Endothelial cell of umbilical vein (primary cell): ENCODE results near the gene GALNT2. TPM values are rescaled to one million over a fixed set of nuclear protein-coding genes. Genes with fewer than 3 reads are reported as not detected.

Source experiments
- BruUV-seq: library from RNA; stranded (reverse); fragments of 400-500 nt; replicated peaks from 2 replicates; lab custom pipeline; 2021; lab: Mats Ljungman, UMichigan
- CTCF ChIA-PET: fragments of 300-600, 350-600 bp; sonication (Branson Sonifier 250); formaldehyde crosslinking; loops from one replicate; lab custom pipeline; 2021; ENCODE audit warnings: antibody characterized with exemption, inconsistent platforms; lab: Charles Lee
- POLR2A ChIA-PET: fragments of 300-600, 350-600 bp; sonication (Branson Sonifier 250); formaldehyde crosslinking; loops from one replicate; lab custom pipeline; 2021; ENCODE audit warnings: antibody characterized with exemption, inconsistent platforms; lab: Charles Lee
- DNase-seq: peaks from one replicate; pipeline ENCODE4 v3.0.0-alpha.2; 2011; ENCODE audit warnings: low read depth, low spot score
- FAIRE-seq: peaks from 2 replicates; lab custom pipeline; 2011; peaks lifted over from hg19 to GRCh38; lab: Jason Lieb, UNC
- H2AFZ ChIP-seq: 2 replicates; pipeline ENCODE4 v1.6.0; 2012; ENCODE audit warnings: low read depth, low read length, control low read depth, inconsistent platforms
- H3K27ac ChIP-seq: 2 replicates; pipeline ENCODE4 v1.5.1; 2011; ENCODE audit warnings: low read depth, mild to moderate bottlenecking, control low read depth, low read length, moderate library complexity; ENCODE audit not compliant: insufficient read depth
- H3K27me3 ChIP-seq, 2 experiments: 2 replicates each; pipeline versions ENCODE4 v1.6.0 to v1.6.1; 2011; ENCODE audit warnings: low read length in 2 of 2, mixed read lengths in 1 of 2; ENCODE audit not compliant: control insufficient read depth in 2 of 2, insufficient read depth in 2 of 2
- H3K36me3 ChIP-seq, 2 experiments: 2 replicates in 1 of 2; 3 replicates in 1 of 2; pipeline ENCODE4 v1.5.1; 2011; ENCODE audit warnings: low read length in 2 of 2, mild to moderate bottlenecking in 1 of 2, moderate library complexity in 1 of 2; ENCODE audit not compliant: control insufficient read depth in 2 of 2, insufficient read depth in 2 of 2; ENCODE audit errors: extremely low read depth in 1 of 2
- H3K4me1 ChIP-seq: 3 replicates; pipeline ENCODE4 v1.5.1; 2011; ENCODE audit warnings: mild to moderate bottlenecking, low read length; ENCODE audit not compliant: control insufficient read depth, insufficient read depth; ENCODE audit errors: extremely low read depth
- H3K4me2 ChIP-seq: 2 replicates; pipeline ENCODE4 v1.6.1; 2011; ENCODE audit warnings: low read length, control low read depth, mixed read lengths; ENCODE audit not compliant: insufficient read depth
- H3K4me3 ChIP-seq, 3 experiments: fragments of 200-600 bp in 1 of 3; sonication (generic), shearing (Covaris generic) in 1 of 3; replicated peaks in 1 of 3; 2 replicates each; pipeline ENCODE4 v1.5.1; 2011 to 2016; ENCODE audit warnings: control low read depth in 3 of 3, low read length in 3 of 3, mild to moderate bottlenecking in 2 of 3, inconsistent platforms in 1 of 3, low read depth in 1 of 3, moderate library complexity in 1 of 3; ENCODE audit not compliant: insufficient read depth in 1 of 3
- H3K79me2 ChIP-seq: 2 replicates; pipeline ENCODE4 v1.6.0; 2012; ENCODE audit warnings: low read length, inconsistent platforms; ENCODE audit not compliant: control insufficient read depth, insufficient read depth
- H3K9ac ChIP-seq: replicated peaks from 2 replicates; pipeline ENCODE3; 2011; ENCODE audit warnings: low read length, control low read depth; ENCODE audit not compliant: insufficient read depth; ENCODE audit errors: extremely low read depth
- H3K9me1 ChIP-seq: replicated peaks from 3 replicates; pipeline ENCODE4 v1.6.0; 2011; ENCODE audit warnings: mild to moderate bottlenecking, low read length; ENCODE audit not compliant: control insufficient read depth, insufficient read depth; ENCODE audit errors: extremely low read depth
- H3K9me3 ChIP-seq: replicated peaks from 2 replicates; pipeline ENCODE4 v1.5.1; 2012; ENCODE audit warnings: low read length, inconsistent platforms; ENCODE audit not compliant: control insufficient read depth, insufficient read depth
- H4K20me1 ChIP-seq: replicated peaks from 2 replicates; pipeline ENCODE3; 2011; ENCODE audit warnings: mild to moderate bottlenecking, low read length; ENCODE audit not compliant: control insufficient read depth, insufficient read depth; ENCODE audit errors: extremely low read depth
- EZH2 ChIP-seq: IDR thresholded peaks from 2 replicates; pipeline ENCODE4 v1.6.1; 2012; ENCODE audit warnings: borderline replicate concordance, low read depth, mild to moderate bottlenecking, moderate library complexity, low read length, inconsistent platforms; ENCODE audit not compliant: severe bottlenecking
- FOS ChIP-seq: IDR thresholded peaks from 2 replicates; pipeline ENCODE4 v1.6.1; 2011; ENCODE audit warnings: mild to moderate bottlenecking, low read length, moderate library complexity, borderline replicate concordance; ENCODE audit not compliant: insufficient read depth
- GATA2 ChIP-seq: IDR thresholded peaks from 2 replicates; pipeline ENCODE4 v1.7.0; 2011; ENCODE audit warnings: low read depth, mild to moderate bottlenecking, moderate library complexity, mixed read lengths, low read length; ENCODE audit not compliant: insufficient read length, insufficient read depth
- JUN ChIP-seq: IDR thresholded peaks from 2 replicates; pipeline ENCODE4 v1.6.1; 2011; ENCODE audit warnings: borderline replicate concordance, low read depth; ENCODE audit not compliant: insufficient read length, insufficient read depth
- MYC ChIP-seq: IDR thresholded peaks from one replicate; pipeline ENCODE4 v1.6.1; 2011; ENCODE audit warnings: mild to moderate bottlenecking, low read depth, low read length
- POLR2A ChIP-seq: IDR thresholded peaks from 2 replicates; pipeline ENCODE4 v1.6.1; 2012; ENCODE audit warnings: low read depth, mild to moderate bottlenecking, control low read depth, low read length
- POLR2AphosphoS5 ChIP-seq: IDR thresholded peaks from 2 replicates; pipeline ENCODE4 v1.6.1; 2012; ENCODE audit warnings: low read depth, mild to moderate bottlenecking, control low read depth, low read length, moderate library complexity; ENCODE audit not compliant: insufficient read depth
- dilution Hi-C: fragments of 300-500 bp; cut with MboI; formaldehyde crosslinking; loops from one replicate; pipeline ENCODE4 v1.15.0; 2019; ENCODE audit warnings: low sequenced_read_pairs; ENCODE audit not compliant: extremely low pct_ligation_motif_present
- intact Hi-C: fragments of 100-400 bp; cut with micrococcal nuclease; formaldehyde crosslinking; loops from one replicate; pipeline ENCODE4 v1.10.0; 2022
- polyA plus RNA-seq, 4 experiments: library from polyadenylated mRNA; depleted of rRNA in 3 of 4; stranded (reverse) in 3 of 4; unstranded in 1 of 4; fragments of >200 nt; gene quantifications; 2 replicates each; pipeline versions ENCODE4 v1.2.1 to v1.2.3, GENCODE V29; 2011 to 2012; ENCODE audit warnings: missing spikeins in 1 of 4
- total RNA-seq: library from RNA; stranded (reverse); gene quantifications from 2 replicates; pipeline ENCODE4 v1.2.3, GENCODE V29; 2021
- TF ChIP-seq, protein P1 (sequence below), 2 donors: IDR thresholded peaks; 1 replicate in 1 of 2; 2 replicates in 1 of 2; pipeline ENCODE4 v1.5.1; 2011; ENCODE audit warnings: low read length in 2 of 2, mild to moderate bottlenecking in 2 of 2, moderate library complexity in 2 of 2, control low read depth in 1 of 2, inconsistent platforms in 1 of 2, low read depth in 1 of 2; ENCODE audit not compliant: insufficient read depth in 1 of 2; ENCODE audit errors: extremely low read depth in 1 of 2
- TF ChIP-seq, protein P2 (sequence below): IDR thresholded peaks from 2 replicates; pipeline ENCODE4 v1.6.1; 2011; ENCODE audit not compliant: insufficient read depth, insufficient read length

Gene GALNT2
- total and polyA plus RNA-seq, 2 donors (not counting 3 experiments of a cell fraction or from before 2014, with no cell fraction given): 56.3 to 77.5 TPM

DNA sequence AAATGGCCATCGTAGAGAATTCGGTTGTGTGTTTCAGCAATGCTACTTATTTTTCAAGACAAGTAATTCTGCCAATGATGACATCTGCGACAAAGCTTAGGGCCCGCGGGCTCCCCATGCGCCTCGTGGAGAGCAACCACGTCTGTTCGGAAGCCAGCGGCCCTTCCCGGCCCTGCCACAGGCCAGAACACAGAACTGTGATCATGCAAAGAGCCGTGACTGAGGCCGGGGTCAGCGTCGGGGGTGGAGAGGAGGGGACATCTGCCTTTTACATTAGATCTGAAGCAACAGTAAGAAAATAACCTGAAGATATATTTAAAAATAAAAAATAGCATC is 255.4 kb downstream of the GALNT2 start:
- Histone ChIP-seq H3K9ac (no peak overlapping the region), H3K79me2 (no peaks in the 10 kb centered on the region), H3K4me2 (no peak overlapping the region), H3K9me1 (no peaks in the 10 kb centered on the region), H4K20me1 (no peaks in the 10 kb centered on the region), H3K36me3 (no peaks in the 10 kb centered on the region), H3K9me3 (no peaks in the 10 kb centered on the region), H3K4me1 (no peaks in the 10 kb centered on the region), H2AFZ (no peak overlapping the region), H3K4me3 (no peak overlapping the region), H3K27me3 (no peaks in the 10 kb centered on the region), H3K27ac (no peak overlapping the region)
- DNase-seq: no peak
- dilution Hi-C loops (no loop called here), intact Hi-C loops (no loop called here)
- FAIRE-seq: no peak
- ChIA-PET POLR2A (no interaction called here), CTCF (no interaction called here)
- TF ChIP-seq FOS: no peak
- no peak for TF ChIP-seq EZH2
- TF ChIP-seq, protein P1, sequence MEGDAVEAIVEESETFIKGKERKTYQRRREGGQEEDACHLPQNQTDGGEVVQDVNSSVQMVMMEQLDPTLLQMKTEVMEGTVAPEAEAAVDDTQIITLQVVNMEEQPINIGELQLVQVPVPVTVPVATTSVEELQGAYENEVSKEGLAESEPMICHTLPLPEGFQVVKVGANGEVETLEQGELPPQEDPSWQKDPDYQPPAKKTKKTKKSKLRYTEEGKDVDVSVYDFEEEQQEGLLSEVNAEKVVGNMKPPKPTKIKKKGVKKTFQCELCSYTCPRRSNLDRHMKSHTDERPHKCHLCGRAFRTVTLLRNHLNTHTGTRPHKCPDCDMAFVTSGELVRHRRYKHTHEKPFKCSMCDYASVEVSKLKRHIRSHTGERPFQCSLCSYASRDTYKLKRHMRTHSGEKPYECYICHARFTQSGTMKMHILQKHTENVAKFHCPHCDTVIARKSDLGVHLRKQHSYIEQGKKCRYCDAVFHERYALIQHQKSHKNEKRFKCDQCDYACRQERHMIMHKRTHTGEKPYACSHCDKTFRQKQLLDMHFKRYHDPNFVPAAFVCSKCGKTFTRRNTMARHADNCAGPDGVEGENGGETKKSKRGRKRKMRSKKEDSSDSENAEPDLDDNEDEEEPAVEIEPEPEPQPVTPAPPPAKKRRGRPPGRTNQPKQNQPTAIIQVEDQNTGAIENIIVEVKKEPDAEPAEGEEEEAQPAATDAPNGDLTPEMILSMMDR (IDR thresholded peaks at IDR 0.05; ENCODE audit: extremely low read depth in 1 of 2, insufficient read depth in 1 of 2, low read depth in 1 of 2, low read length in 2 of 2): no peak
- no peak for TF ChIP-seq POLR2A
- no peak for TF ChIP-seq POLR2AphosphoS5
- TF ChIP-seq, protein P2, sequence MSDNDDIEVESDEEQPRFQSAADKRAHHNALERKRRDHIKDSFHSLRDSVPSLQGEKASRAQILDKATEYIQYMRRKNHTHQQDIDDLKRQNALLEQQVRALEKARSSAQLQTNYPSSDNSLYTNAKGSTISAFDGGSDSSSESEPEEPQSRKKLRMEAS: no peak
- TF ChIP-seq MYC: no peak
- TF ChIP-seq GATA2: no peak
- no peak for TF ChIP-seq JUN
- BruUV-seq: no TSS peak
